Stromal cell of bone marrow (primary cell): ENCODE data around the gene AP4S1.
"Not testable (repeated sequence)": the region's sequence is repeated elsewhere in the genome, so short reads cannot be mapped to it uniquely, and the experiment has no call there.

ENCODE experiments used
- DNase-seq: peaks from one replicate; pipeline ENCODE4 v3.0.0-alpha.2; 2012; ENCODE audit warnings: low read depth

Gene AP4S1, protein sequence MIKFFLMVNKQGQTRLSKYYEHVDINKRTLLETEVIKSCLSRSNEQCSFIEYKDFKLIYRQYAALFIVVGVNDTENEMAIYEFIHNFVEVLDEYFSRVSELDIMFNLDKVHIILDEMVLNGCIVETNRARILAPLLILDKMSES

DNA sequence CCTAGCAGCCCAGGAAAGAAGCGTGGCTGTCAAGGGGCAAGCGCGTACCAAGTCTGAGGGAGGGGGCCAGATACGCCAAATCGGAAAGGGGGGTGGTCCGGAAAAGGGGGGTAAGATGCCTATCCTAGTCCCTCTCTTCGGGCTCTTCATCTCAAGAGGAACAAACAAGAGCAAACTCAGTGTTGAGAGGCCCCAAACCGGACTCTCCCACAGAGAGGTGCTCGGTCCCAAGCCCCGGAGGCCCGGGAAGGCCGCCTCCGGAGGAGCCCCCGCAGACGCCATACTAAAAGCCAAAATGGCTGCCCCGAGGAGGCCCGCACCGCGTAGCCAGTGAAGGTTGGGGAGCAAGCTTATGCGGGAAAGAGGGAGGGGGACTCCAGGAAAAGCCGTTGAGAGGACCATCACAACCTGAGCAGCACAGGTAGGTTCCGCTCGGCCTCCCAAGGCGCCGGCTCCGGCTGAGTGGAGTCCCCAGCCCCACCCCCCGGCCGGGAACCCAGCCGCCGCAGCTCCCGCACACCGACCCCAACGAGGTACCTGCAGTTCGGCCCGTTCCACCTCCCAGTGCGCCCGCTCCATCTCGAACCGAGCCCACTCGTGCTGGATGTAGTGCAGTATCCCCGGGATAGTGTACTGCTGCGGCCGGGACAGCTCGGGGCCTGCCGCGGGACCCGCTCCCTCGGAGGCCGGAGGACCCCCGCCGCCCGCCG, at the start of gene AP4S1:
Gene AP4S1, plus strand, starts transcription at position 283 of the 710 bp plus-strand sequence. CDS start 40,548 bp downstream, outside the sequence.
- DNase-seq = no peak

DNA sequence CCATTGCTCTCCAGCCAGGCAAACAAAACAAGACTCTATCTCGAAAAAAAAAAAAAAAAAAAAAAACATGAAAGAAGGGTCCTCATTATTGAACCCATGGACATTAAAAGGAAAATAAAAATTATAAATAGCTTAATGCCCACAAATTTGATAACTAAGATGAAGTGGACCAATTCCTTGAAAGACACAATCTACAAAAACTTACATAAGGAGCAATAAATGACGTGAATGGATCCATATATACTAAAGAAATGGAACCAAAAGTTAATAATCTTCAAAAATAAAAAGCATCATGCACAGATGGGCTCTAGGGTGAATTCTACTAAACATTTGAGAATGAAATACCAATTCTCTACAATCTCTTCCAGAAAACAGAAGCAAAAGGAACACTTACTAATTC, 47.7 kb upstream of the AP4S1 start:
- DNase-seq = no peak

DNA sequence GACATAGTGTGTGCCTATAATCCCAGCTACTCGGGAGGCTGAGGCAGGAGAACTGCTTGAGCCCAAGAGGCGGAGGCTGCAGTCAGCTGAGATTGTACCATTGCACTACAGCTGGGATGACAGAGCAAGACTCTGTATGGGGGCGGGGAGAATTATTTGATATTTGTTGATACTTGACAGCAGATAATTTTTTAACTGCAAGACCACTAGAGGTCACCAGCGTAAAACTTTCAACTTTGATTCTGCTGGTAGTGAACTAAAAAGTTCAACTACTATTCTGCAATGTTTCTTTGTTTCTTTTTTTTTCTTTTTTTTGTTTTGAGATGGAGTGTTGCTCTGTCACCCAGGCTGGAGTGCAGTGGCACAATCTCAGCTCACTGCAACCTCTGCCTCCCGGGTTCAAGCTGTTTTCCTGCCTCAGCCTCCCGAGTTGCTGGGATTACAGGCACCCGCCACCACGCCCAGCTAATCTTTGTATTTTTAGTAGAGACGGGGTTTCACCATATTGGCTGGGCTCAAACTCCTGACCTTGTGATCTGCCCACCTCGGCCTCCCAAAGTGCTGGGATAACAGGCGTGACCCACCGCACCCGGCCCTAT, 45.2 kb upstream of the AP4S1 start:
- peak; percentile 75 for DNase-seq

DNA sequence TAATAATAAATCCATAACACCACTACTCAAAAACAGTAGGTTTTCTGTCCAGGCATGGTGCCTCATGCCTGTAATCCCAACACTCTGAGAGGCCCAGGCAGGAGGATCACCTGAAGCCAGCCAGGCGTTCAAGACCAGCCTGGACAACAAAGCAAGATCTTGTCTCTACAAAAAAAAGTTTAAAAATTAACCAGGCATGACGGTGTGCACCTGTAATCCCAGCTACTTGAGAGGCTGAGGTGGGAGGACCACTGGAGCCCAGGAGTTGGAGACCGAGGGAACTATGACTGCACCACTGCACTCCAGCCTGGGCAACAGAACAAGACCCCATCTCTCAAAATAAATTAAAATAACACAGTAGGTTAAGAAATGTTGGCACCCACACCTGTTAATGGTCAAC, 44.5 kb upstream of the AP4S1 start:
- no peak for DNase-seq

DNA sequence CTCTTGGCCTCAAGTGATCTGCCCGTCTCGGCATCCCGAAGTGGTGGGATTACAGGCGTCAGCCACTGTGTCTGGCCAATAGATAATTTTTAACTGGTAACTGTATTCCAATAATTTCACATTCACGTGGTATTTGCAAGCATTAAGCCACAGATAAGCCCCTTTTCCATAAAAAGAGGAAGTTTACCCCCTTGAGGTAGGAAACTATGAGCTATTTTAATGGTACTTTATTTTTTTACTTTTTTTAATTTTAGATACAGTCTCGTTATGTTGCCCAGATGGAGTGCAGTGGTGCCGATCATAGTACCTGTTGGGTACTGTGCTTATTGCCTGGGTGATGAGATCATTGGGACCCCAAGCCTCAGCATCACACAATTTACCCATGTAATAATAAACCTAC, 42.9 kb upstream of the AP4S1 start:
- DNase-seq = no peak

DNA sequence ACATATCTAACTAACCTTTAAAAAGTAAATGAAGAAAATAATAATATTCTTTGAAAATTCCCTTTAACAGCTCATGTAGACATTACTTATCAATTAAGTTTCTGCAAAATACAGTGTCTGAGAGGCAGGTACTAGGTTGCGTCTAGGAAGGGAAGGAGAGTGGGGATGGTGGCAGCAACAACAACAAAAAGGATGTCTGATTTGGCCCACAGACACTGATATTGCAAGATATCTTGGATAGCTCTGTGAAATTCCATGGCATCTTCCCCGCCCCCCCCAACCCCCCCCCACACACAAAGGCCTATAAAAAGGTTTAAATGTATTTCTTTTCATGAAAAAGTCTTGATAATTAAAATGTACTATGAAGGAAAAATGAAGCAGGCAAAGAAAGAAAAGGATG, 41.6 kb upstream of the AP4S1 start:
- DNase-seq = no peak

DNA sequence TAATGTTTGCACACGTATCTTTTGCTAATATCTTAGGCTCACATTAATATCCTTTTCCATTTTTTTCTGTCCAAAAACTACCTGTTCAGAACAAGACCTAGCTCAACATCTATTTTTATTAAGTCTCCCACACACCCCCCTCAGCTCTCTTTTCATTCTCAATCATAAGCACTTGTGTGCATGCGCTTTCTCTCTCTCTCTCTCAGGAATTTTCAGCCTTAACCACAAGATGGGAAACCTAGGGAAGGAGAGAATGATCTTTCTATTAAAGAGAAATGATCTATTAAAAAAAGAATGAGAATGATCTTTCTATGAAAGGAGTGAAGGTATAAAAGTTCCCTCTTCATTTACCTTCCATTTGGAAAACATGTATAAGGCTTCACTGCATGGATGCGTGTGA, 39.7 kb upstream of the AP4S1 start:
- DNase-seq = no peak

DNA sequence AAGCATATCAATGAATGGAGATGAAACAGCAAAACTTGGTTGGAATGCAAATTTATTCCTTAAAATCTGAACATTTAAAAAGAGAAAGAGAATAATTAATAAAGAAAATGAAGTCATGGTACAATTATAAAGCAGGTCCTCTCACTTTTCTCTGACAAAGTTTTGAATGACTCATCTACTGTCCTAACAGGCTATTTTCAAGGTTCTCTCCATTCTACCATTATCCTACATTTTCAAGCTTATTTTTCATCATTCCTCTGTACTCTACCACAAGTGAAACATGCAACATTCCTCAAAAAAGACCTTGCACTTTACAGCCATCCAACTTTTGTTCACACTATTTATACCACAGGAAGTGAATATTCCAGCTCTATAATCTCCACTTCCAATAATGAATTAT, 36.9 kb upstream of the AP4S1 start:
- DNase-seq = no peak

DNA sequence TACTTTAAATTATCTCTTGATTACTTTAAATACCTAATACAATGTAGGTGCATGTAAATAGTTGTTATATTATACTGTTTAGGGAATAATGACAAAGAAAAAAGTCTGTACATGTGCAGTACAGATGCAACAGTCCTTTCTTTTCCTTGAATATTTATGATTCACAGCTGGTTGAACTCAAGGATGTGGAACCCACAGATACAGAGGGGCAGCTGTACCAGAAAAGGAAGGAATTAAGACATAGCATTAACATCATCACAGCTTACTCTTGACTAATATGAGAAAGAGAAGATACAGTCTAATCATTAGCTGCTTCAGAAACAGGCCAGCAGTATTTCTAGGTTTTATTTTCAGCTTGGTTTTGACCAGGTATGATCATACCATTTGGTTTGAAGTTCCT, 34.7 kb upstream of the AP4S1 start:
- DNase-seq = no peak

DNA sequence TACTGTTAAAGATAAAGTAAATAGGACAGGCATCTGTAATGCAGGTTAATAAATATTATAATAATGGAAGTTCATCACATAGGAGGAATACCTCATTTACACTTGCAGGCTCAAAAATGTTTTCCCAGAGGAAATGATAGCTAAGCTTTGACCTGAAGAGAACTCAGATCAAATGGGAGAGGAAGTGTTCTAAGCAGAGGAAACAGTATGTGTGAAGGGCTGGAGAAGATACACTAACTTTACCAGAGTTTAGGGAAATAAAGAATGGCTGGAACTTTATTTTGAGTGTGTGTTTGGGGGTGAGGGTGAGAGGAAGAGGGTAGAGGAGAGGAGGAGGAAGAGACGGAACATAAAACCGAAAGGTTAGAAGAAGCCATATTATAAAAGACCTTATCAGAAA, 34.0 kb upstream of the AP4S1 start:
- DNase-seq = no peak

DNA sequence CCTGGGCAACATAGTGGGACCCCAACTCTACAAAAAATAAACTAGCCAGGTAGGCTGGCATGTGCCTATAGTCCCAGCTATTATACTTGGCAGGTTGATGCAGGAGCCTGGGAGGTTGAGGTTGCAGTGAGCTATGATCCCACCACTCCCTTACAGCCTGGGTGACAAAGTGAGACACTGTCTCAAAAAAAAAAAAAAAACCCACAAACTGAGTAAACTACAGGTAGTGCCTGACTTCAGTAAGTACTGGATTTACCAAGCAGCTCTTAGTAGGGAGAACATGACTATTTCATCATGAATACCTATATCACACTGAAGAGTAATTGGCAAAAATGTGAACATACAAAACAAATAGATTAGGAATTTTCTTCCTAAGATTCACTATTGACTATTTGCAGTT, 32.4 kb upstream of the AP4S1 start:
- no peak for DNase-seq

DNA sequence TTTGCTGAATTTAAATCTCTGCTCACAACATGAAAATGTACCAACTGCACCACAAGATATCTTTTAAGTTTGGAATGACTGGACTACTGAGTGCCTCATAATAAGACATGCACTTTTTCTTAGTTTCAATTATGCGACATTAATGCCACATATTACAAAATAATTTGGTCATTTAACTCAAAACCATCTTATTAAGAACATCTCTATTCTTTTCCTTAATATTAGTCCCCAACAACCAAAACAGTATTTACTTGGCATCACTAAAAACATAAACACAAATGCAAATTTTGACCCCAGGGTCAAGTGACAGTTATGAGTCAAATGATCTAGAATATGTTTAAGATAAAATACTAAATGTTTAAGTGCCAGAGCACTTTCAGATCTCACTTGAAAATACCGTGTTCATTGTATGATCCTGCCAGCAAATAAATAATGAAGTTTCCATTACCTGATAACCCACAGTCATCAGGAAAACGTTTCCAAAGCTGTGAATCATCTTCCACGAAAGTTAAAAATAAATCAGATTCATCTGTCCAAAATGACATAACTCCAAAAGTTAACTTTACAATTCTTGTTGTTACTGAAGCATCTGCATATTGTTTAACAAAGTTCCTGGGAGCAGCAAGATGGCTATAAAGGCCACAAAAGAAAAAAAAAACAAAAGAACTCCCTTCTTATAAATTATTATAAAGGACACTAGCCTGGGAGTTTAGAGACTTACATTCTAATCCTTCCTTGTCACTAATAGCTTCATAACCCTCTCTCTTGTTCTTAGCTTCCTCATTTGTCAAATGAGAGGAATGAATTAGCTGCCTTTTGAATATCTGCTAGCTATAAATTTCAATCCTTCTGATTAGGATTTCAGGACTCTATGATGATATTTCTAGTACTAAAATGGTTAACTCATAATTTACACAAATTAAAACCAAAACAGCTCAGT, 30.5 kb upstream of the AP4S1 start:
- peak; percentile 33 for DNase-seq

DNA sequence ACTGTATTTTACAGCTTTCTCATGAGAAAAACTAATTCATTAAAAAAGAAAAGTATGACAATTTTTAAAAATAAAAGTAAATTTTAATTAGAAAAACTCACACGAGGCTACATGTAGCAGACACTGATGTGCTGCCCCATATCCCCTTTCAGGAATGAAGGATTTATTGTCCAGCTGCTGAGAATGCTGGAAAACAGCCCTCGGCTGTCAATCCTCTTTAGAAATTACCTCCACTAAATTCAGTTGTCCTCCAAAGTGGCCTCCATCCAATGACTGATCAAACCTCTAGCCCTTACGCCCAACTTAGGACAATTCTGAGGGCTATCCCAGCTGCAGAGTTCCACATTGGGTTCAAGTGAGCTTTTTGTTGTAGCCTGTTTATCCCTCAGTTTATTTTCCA, 29.8 kb upstream of the AP4S1 start:
- no peak for DNase-seq

DNA sequence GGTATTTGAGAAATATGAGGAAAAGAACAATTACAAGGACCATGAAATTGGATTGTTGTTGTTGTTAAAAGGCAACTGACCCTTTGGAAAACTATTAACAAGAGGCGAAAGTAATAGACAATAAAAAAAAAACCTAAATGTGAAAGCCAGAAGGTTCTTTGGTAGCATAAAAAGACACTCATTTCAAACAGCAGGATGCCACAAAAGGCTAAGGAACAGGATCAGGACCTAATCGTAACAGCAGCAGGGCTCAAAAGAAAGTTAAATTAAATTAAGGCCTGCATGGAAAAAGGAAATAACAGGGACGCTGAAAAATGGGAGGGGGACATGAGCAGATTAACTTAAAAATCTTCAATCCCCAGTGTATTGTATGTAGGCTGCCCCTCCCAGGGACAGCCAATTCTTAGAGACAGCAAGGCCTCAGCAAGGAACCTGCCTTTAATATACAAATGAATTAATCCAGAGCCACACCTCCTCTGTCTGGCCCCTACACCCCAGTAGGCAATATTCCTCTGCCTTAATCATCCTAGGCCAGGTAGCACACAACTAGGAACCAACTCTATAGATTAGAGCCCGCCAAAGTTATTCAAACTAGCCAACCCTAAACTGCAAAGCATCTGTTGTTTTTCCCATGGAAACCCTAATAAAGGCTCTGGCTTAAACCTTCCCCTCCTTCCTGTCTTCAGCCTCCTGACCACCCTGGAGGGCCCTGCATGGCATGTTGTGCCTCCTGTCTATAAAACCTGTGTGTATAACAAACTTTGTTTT, 28.4 kb upstream of the AP4S1 start:
- DNase-seq = no peak

DNA sequence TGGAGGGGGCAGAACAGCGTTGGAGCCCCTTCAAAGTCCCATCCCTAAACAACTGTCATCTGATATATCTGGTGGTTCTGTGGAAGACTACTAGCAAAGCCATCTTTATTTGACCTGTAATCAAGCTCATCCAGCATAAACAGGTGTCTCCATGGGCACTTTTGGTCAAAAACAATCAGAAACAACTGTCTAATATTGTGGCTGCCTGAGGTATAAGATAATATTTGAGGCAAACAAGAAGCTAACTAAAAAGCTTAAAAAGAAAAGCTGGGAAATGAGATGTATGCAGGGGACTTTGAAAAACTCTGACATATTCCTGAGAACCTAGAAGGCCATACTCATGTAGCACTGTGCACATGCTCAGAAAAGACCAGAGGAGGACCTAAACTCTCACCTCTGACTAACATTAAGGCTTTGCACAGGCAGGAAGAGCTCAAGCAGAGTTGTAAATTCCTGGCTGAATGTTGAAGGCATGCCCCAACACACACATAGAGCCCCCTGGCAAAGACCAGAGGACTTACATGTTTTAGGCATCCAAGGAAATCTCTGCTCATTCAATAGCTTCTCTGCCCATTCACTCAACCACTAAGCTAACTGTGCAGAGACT, 27.2 kb upstream of the AP4S1 start:
- DNase-seq = no peak

DNA sequence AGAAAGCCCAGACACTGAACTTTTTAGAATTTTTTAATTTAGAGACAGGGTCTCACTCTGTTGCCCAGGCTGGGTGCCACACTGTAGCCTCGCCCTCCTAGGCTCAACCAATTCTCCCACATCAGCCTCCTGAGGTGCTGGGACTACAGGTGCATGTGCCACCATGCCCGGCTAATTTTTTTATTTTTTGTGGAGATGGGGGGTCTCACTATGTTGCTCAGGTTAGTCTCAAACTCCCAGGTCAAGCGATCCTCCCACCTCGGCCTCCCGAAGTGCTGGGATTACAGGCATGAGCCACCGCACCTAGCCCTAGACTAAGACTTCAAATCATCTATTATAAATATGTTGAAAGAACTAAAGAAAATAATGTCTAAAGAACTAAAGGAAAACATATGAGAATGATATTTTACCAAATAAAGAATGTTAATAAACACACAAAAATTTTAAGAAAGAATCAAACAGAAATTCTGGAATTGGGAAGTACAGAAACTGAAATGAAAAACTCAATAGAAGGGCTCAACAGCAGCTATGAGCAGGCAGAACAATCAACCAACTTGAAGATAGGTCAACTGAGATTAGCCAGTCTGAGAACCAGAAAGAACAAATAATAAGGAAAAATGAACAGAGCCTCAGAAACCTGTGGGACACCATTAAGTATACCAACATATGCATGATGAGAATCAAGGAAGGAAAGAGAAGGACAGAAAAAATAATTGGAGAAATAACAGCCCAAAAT, 26.2 kb upstream of the AP4S1 start:
- DNase-seq = no peak

DNA sequence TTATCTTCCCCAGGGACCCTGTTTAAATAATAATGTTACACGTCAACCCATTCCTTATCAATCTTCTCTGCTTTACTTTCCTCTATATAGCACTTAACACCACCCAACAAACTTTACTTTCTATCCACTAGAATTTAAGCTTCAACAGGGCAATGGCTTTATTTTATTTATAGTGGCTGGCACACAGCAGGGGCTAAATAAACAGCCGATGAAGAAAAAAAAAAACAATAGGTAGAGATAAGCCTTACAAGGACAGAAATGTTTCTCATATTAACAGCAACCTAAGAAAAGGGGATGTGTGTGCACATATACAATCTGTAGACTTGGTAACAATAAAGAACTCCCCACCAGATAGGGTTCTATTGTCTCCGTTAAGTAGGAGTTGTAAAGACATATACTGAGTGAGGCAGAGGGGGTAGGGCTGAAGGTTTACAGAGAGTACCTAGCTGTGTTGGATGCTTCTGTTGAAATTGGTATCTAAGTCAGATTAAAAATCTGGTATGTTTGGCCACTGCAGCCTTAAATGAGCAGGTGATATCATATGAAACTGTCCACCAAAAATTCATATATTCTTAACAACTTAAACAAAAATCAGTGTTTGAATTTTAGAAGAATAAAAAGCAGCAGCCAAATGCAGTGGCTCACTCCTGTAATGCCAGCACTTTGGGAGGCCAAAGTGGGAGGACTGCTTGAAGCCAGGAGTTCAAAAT, 24.7 kb upstream of the AP4S1 start:
- DNase-seq = no peak

DNA sequence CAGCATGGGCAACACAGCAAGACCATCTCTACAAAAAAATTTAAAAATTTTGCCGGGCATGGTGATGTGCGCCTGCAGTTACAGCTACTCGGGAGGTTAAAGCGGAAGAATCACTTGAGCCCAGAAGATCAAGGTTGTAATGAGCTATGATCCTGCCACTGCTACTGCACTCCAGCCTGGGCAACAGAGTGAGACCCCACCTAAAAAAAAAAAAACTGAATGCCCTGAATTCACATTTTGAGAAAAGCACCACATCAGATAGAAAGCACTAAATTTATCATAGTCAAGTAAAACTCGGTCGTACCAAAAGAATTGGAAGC, 24.1 kb upstream of the AP4S1 start:
- no peak for DNase-seq

DNA sequence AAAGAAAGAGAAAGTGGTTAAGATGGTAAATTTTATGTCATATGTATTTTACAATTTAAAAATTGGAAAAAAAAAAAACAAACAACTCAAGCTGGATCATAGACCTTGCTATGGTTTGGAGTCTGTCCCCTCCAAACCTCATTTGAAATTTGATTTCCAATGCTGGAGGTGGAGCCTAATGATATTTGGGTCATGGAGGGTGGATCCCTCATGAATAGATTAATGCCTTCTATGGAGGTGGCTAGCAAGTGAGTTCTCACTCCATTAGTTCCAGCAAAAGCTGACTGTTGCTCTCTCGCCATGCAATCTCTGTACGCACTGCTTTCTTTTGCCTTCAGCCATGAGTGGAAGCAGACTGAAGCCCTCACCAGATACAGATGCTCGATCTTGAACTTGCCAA, 22.2 kb upstream of the AP4S1 start:
- no peak for DNase-seq

DNA sequence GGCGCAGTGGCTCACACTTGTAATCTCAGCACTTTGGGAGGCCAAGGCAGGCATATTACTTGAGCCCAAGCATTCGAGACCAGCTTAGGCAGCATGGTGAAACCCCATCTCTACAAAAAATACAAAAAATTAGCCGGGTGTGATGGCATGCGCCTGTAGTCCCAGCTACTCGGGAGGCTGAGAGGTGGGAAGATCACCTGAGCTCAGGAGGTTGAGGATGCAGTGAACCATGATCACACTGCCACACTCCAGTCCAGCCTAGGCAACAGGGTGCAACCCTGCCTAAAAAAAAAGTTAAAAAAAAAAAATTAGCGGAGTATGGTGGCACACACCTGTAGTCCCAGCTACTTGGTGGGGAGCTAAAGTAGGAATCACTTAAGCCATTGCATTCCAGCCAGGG, 21.4 kb upstream of the AP4S1 start:
- DNase-seq = not testable (repeated sequence)
